Measurements from ENCODE around the gene CRAT.

CRAT gene

GRCh38 chr9:129138476-129139232 lies 28.1 kb upstream of the CRAT start:
- DNase-seq (ENCODE audit: low read depth), result no peak
- no peak for TF ChIP-seq CTCF (IDR thresholded peaks at IDR 0.05; ENCODE audit: control insufficient read depth, extremely low read depth, insufficient read depth)

GRCh38 chr9:129138144-129138462 lies 27.5 kb upstream of the CRAT start:
- DNase-seq (ENCODE audit: low read depth), result no peak
- no peak for TF ChIP-seq CTCF (IDR thresholded peaks at IDR 0.05; ENCODE audit: control insufficient read depth, extremely low read depth, insufficient read depth)
- H3K4me3 ChIP-seq (ENCODE audit: low read depth, low read length), result no peak overlapping the region

More at GRCh38 chr9:129138476-129139232, 28.1 kb upstream of the CRAT start:
- H3K4me3 ChIP-seq (ENCODE audit: low read depth, low read length), result no peak overlapping the region

- H3K4me3 ChIP-seq (ENCODE audit: low read depth, low read length), result no peak overlapping the region
- no peak for TF ChIP-seq CTCF (IDR thresholded peaks at IDR 0.05; ENCODE audit: control insufficient read depth, extremely low read depth, insufficient read depth)
- no peak for DNase-seq (ENCODE audit: low read depth)
Observed at GRCh38 chr9:129137292-129138143, 26.9 kb upstream of the CRAT start.

GRCh38 chr9:129136446-129137035 lies 25.9 kb upstream of the CRAT start:
- no peak overlapping the region for H3K4me3 ChIP-seq (ENCODE audit: low read depth, low read length)
- no peak for TF ChIP-seq CTCF (IDR thresholded peaks at IDR 0.05; ENCODE audit: control insufficient read depth, extremely low read depth, insufficient read depth)
- DNase-seq (ENCODE audit: low read depth), result no peak

GRCh38 chr9:129135476-129135875 lies 24.9 kb upstream of the CRAT start:
- no peak overlapping the region for H3K4me3 ChIP-seq (ENCODE audit: low read depth, low read length)
- TF ChIP-seq CTCF (IDR thresholded peaks at IDR 0.05; ENCODE audit: control insufficient read depth, extremely low read depth, insufficient read depth), result no peak
- DNase-seq (ENCODE audit: low read depth), result no peak

DNA sequence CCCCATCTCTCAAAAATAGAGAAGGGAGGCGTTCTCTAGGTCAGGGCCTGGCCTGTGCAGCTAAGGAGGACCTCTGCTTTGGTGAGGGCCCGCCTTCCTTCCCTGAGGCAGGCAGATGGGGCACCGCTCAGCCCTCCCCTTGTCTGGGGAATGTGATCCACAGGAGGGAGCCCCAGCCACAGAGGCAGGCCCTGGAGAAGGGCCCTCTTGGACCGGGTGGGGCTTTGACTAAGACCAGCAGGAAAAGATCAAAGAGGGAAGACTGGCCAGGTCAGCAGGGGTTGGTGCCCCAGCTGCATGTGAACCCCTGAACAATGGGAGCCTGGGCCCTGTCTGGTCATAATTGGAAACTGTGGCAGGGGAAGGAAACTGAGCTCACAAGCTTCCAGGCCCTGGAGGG lies 22.5 kb upstream of the CRAT start:
- no peak overlapping the region for H3K4me3 ChIP-seq (ENCODE audit: low read depth, low read length)
- no peak for DNase-seq (ENCODE audit: low read depth)
- TF ChIP-seq CTCF (IDR thresholded peaks at IDR 0.05; ENCODE audit: control insufficient read depth, extremely low read depth, insufficient read depth), result no peak

Data from LNCaP clone FGC (cell line).